Fibroblast of mammary gland (primary cell): ENCODE measurements around the gene STK24.

Experiments used
- DNase-seq: peaks from one replicate; pipeline ENCODE4 v3.0.0-alpha.2; 2010; ENCODE audit warnings: low read depth
- H3K4me3 ChIP-seq: 2 replicates; pipeline ENCODE4 v1.5.1; 2011; ENCODE audit warnings: low read depth, mild to moderate bottlenecking, low read length, moderate library complexity; ENCODE audit not compliant: control insufficient read depth
- CTCF ChIP-seq: conservative IDR thresholded peaks from 2 replicates; pipeline ENCODE4 v1.5.1; 2011; ENCODE audit warnings: low read depth, low read length, inconsistent platforms; ENCODE audit not compliant: control insufficient read depth, insufficient read depth

STK24 gene

GRCh38 chr13:98428256-98428966 is 148.5 kb downstream of the STK24 start:
- no peak for TF ChIP-seq CTCF
- no peak for DNase-seq
- H3K4me3 ChIP-seq = no peak overlapping the region

- DNase-seq = no peak
- TF ChIP-seq CTCF = no peak
- H3K4me3 ChIP-seq = no peak overlapping the region
These were observed 149.4 kb downstream of the STK24 start for GRCh38 chr13:98427331-98427995.

GRCh38 chr13:98423417-98423816 is 153.5 kb downstream of the STK24 start:
- no peak overlapping the region for H3K4me3 ChIP-seq
- TF ChIP-seq CTCF = no peak
- no peak for DNase-seq

GRCh38 chr13:98422046-98422445 is 154.9 kb downstream of the STK24 start:
- no peak overlapping the region for H3K4me3 ChIP-seq
- DNase-seq = no peak
- TF ChIP-seq CTCF = no peak

GRCh38 chr13:98420554-98421175 is 156.2 kb downstream of the STK24 start:
- no peak overlapping the region for H3K4me3 ChIP-seq
- no peak for DNase-seq
- no peak for TF ChIP-seq CTCF

- no peak for TF ChIP-seq CTCF
- H3K4me3 ChIP-seq = no peak overlapping the region
- no peak for DNase-seq
These were observed 156.9 kb downstream of the STK24 start for GRCh38 chr13:98419786-98420553.
